Endothelial cell of umbilical vein (primary cell): Measurements from ENCODE around the gene FBXW11.

Experiments used
- EZH2 ChIP-seq: IDR thresholded peaks from 2 replicates; pipeline ENCODE4 v1.6.1; 2012; ENCODE audit warnings: borderline replicate concordance, low read depth, mild to moderate bottlenecking, moderate library complexity, low read length, inconsistent platforms; ENCODE audit not compliant: severe bottlenecking
- JUN ChIP-seq: IDR thresholded peaks from 2 replicates; pipeline ENCODE4 v1.6.1; 2011; ENCODE audit warnings: borderline replicate concordance, low read depth; ENCODE audit not compliant: insufficient read length, insufficient read depth
- POLR2A ChIP-seq: IDR thresholded peaks from 2 replicates; pipeline ENCODE4 v1.6.1; 2012; ENCODE audit warnings: low read depth, mild to moderate bottlenecking, control low read depth, low read length
- POLR2AphosphoS5 ChIP-seq: IDR thresholded peaks from 2 replicates; pipeline ENCODE4 v1.6.1; 2012; ENCODE audit warnings: low read depth, mild to moderate bottlenecking, control low read depth, low read length, moderate library complexity; ENCODE audit not compliant: insufficient read depth
- TF ChIP-seq, protein P1 (sequence below), 2 donors: IDR thresholded peaks; 1 replicate in 1 of 2; 2 replicates in 1 of 2; pipeline ENCODE4 v1.5.1; 2011; ENCODE audit warnings: low read length in 2 of 2, mild to moderate bottlenecking in 2 of 2, moderate library complexity in 2 of 2, control low read depth in 1 of 2, inconsistent platforms in 1 of 2, low read depth in 1 of 2; ENCODE audit not compliant: insufficient read depth in 1 of 2; ENCODE audit errors: extremely low read depth in 1 of 2
- TF ChIP-seq, protein P2 (sequence below): IDR thresholded peaks from 2 replicates; pipeline ENCODE4 v1.6.1; 2011; ENCODE audit not compliant: insufficient read depth, insufficient read length

DNA sequence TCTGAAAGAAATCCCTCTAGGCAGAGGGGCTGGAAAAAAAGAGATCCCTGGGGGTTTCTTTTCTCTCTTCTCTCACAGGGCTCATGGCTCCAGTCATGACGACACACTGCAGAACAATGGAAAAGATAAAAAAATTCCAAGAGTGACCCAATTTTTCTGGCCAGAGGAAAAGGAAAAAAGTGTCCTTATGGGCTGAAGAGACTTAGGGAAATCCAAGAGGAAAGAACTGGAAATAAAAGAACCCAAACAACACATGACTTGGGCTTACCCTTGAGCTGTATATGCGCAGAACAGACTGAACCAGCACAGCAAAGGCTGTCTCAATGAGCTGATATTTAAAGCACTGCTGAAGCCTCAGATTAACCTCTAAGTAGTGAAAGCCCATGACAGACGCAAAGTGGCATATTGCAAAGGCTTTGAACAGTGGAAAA is 118.4 kb downstream of the FBXW11 start:
- TF ChIP-seq, protein P1, sequence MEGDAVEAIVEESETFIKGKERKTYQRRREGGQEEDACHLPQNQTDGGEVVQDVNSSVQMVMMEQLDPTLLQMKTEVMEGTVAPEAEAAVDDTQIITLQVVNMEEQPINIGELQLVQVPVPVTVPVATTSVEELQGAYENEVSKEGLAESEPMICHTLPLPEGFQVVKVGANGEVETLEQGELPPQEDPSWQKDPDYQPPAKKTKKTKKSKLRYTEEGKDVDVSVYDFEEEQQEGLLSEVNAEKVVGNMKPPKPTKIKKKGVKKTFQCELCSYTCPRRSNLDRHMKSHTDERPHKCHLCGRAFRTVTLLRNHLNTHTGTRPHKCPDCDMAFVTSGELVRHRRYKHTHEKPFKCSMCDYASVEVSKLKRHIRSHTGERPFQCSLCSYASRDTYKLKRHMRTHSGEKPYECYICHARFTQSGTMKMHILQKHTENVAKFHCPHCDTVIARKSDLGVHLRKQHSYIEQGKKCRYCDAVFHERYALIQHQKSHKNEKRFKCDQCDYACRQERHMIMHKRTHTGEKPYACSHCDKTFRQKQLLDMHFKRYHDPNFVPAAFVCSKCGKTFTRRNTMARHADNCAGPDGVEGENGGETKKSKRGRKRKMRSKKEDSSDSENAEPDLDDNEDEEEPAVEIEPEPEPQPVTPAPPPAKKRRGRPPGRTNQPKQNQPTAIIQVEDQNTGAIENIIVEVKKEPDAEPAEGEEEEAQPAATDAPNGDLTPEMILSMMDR (IDR thresholded peaks at IDR 0.05; ENCODE audit: extremely low read depth in 1 of 2, insufficient read depth in 1 of 2, low read depth in 1 of 2, low read length in 2 of 2) = no peak
- TF ChIP-seq POLR2AphosphoS5 (no peak), EZH2 (no peak), POLR2A (no peak), JUN (no peak)
- TF ChIP-seq, protein P2, sequence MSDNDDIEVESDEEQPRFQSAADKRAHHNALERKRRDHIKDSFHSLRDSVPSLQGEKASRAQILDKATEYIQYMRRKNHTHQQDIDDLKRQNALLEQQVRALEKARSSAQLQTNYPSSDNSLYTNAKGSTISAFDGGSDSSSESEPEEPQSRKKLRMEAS = no peak
